T-cell (primary cell): Measurements from ENCODE around the gene NTM. TPM values are rescaled to one million over a fixed set of nuclear protein-coding genes. Genes with fewer than 3 reads are reported as not detected.

ENCODE experiments used
- ATAC-seq, 4 experiments: fragments of 200-7000 bp in 3 of 4; fragments of 150-1000 bp in 1 of 4; cut with Tn5 transposase; replicated peaks in 1 of 4; 1 replicate in 3 of 4; 2 replicates in 1 of 4; pipeline ENCODE4 v1.10.0; 2021; ENCODE audit warnings: moderate library complexity in 3 of 4, mild to moderate bottlenecking in 2 of 4, moderate number of reproducible peaks in 1 of 4
- CTCF ChIA-PET, 2 donors: fragments of 300-600 bp; sonication (Branson Sonifier 250); formaldehyde crosslinking; loops; one replicate each; lab custom pipeline; 2022; ENCODE audit warnings: antibody characterized with exemption in 2 of 2; lab: Charles Lee
- POLR2A ChIA-PET, 2 donors: fragments of 300-600 bp; sonication (Branson Sonifier 250); formaldehyde crosslinking; loops; one replicate each; lab custom pipeline; 2022; ENCODE audit warnings: antibody characterized with exemption in 2 of 2; lab: Charles Lee
- DNase-seq, 35 experiments: peaks; one replicate each; pipeline versions ENCODE4 v3.0.0 to v3.0.0-alpha.2; 2013 to 2023
- H3K27ac ChIP-seq: one replicate; pipeline ENCODE4 v1.5.1; 2013; ENCODE audit warnings: low read length
- H3K27me3 ChIP-seq, 2 experiments: replicated peaks in 1 of 2; 1 replicate in 1 of 2; 2 replicates in 1 of 2; pipeline versions ENCODE4 v1.6.1 to v1.7.0; 2013; ENCODE audit warnings: low read length in 1 of 2, mixed read lengths in 1 of 2; ENCODE audit not compliant: control insufficient read depth in 2 of 2, insufficient read depth in 2 of 2; ENCODE audit errors: extremely low read depth in 1 of 2
- H3K36me3 ChIP-seq, 2 donors: 1 replicate in 1 of 2; 2 replicates in 1 of 2; pipeline versions ENCODE4 v1.6.1 to v1.7.0; 2013; ENCODE audit warnings: low read length in 1 of 2; ENCODE audit not compliant: control insufficient read depth in 2 of 2, insufficient read depth in 1 of 2; ENCODE audit errors: extremely low read depth in 1 of 2
- H3K4me1 ChIP-seq, 2 experiments: 1 replicate in 1 of 2; 2 replicates in 1 of 2; pipeline versions ENCODE4 v1.6.1 to v1.7.0; 2013; ENCODE audit warnings: low read length in 2 of 2, mixed read lengths in 1 of 2; ENCODE audit not compliant: insufficient read depth in 2 of 2, control insufficient read depth in 1 of 2; ENCODE audit errors: extremely low read depth in 1 of 2
- H3K4me3 ChIP-seq, 2 donors: 1 replicate in 1 of 2; 2 replicates in 1 of 2; pipeline versions ENCODE4 v1.5.1 to v1.7.0; 2013; ENCODE audit warnings: mild to moderate bottlenecking in 2 of 2, low read length in 1 of 2, moderate library complexity in 1 of 2; ENCODE audit not compliant: control insufficient read depth in 1 of 2; ENCODE audit errors: extremely low read depth in 1 of 2
- H3K9me3 ChIP-seq: 2 replicates; pipeline ENCODE4 v1.7.0; 2013
- H3K27ac Mint-ChIP-seq, 2 donors: one replicate each; pipeline ENCODE4 v1.8.0; 2020 to 2021; ENCODE audit warnings: mild to moderate bottlenecking in 2 of 2, mixed read lengths in 2 of 2
- H3K27me3 Mint-ChIP-seq, 2 donors: one replicate each; pipeline ENCODE4 v1.8.0; 2021 to 2022; ENCODE audit warnings: mixed read lengths in 2 of 2
- H3K36me3 Mint-ChIP-seq: one replicate; pipeline ENCODE4 v1.8.0; 2021; ENCODE audit warnings: mixed read lengths
- H3K4me1 Mint-ChIP-seq, 3 donors: one replicate each; pipeline ENCODE4 v1.8.0; 2020 to 2022; ENCODE audit warnings: mixed read lengths in 3 of 3, mild to moderate bottlenecking in 1 of 3
- H3K4me3 Mint-ChIP-seq, 3 donors: one replicate each; pipeline ENCODE4 v1.8.0; 2020 to 2022; ENCODE audit warnings: mild to moderate bottlenecking in 3 of 3, mixed read lengths in 3 of 3, moderate library complexity in 3 of 3
- H3K9me3 Mint-ChIP-seq, 3 donors: one replicate each; pipeline ENCODE4 v1.8.0; 2020 to 2022; ENCODE audit warnings: mixed read lengths in 3 of 3
- WGBS: methylation state at CpG from one replicate; pipeline ENCODE4 v1.1.5; 2013; ENCODE audit warnings: missing lambda C conversion rate; ENCODE audit not compliant: insufficient coverage; 5-methylcytosine and 5-hydroxymethylcytosine counted together
- total RNA-seq, 35 experiments: library from RNA in 6 of 35; stranded (reverse) in 6 of 35; fragments of 120-200 nt in 1 of 35; gene quantifications; one replicate each; pipeline versions ENCODE4 v1.2.1 to v1.2.4 and lab custom pipeline; 2013 to 2026

The NTM gene
- total RNA-seq, 5 donors from 2014 or later (not counting 1 experiment from before 2014, with no cell fraction given) = not detected

GRCh38 chr11:131661132-131661531, 290.7 kb downstream of the NTM start:
- peaks cover 0 to 6% of the 10 kb centered on the region in 2 donors for H3K27me3 Mint-ChIP-seq
- DNase-seq (no peak), ATAC-seq (no peak)
- H3K27ac ChIP-seq = no peak overlapping the region
- no peaks in the 10 kb centered on the region for H3K4me1 ChIP-seq
- H3K9me3 Mint-ChIP-seq = no peaks in the 10 kb centered on the region
- POLR2A ChIA-PET = interaction anchor here in 1 of 2 donors (0.5 kb wide), 1 partner anchor 9 kb away, joined by 5 read pairs; no protein-coding TSS in a partner anchor
- no peaks in the 10 kb centered on the region for H3K4me1 Mint-ChIP-seq
- no peaks in the 10 kb centered on the region for H3K36me3 ChIP-seq
- no peaks in the 10 kb centered on the region for H3K9me3 ChIP-seq
- CTCF ChIA-PET = no interaction called here
- H3K27me3 ChIP-seq = no peaks in the 10 kb centered on the region
- H3K36me3 Mint-ChIP-seq = no peaks in the 10 kb centered on the region
- WGBS = 75% methylated on average over 2 of the region's 3 CpGs
- H3K4me3 Mint-ChIP-seq = no peak overlapping the region
- no peak overlapping the region for H3K4me3 ChIP-seq
- H3K27ac Mint-ChIP-seq = no peak overlapping the region

GRCh38 chr11:131662317-131662972, 292.0 kb downstream of the NTM start:
- WGBS = 77% methylated on average over 6 of the region's 13 CpGs
- no peaks in the 10 kb centered on the region for H3K9me3 Mint-ChIP-seq
- Histone ChIP-seq H3K4me1 (no peaks in the 10 kb centered on the region), H3K9me3 (no peaks in the 10 kb centered on the region), H3K4me3 (no peak overlapping the region), H3K27me3 (peaks cover 0 to 5% of the 10 kb centered on the region in 2 experiments), H3K36me3 (no peaks in the 10 kb centered on the region), H3K27ac (no peak overlapping the region)
- no peaks in the 10 kb centered on the region for H3K4me1 Mint-ChIP-seq
- peaks cover 0 to 6% of the 10 kb centered on the region in 2 donors for H3K27me3 Mint-ChIP-seq
- POLR2A ChIA-PET = no interaction called here
- H3K27ac Mint-ChIP-seq = no peak overlapping the region
- H3K36me3 Mint-ChIP-seq = no peaks in the 10 kb centered on the region
- ATAC-seq = no peak
- no peak overlapping the region for H3K4me3 Mint-ChIP-seq
- no peak for DNase-seq
- CTCF ChIA-PET = no interaction called here

GRCh38 chr11:131662993-131663392, 292.6 kb downstream of the NTM start:
- H3K4me3 Mint-ChIP-seq = no peak overlapping the region
- Histone ChIP-seq H3K27me3 (peaks cover 0 to 5% of the 10 kb centered on the region in 2 experiments), H3K27ac (no peak overlapping the region), H3K9me3 (no peaks in the 10 kb centered on the region), H3K4me1 (no peaks in the 10 kb centered on the region), H3K36me3 (no peaks in the 10 kb centered on the region), H3K4me3 (no peak overlapping the region)
- CTCF ChIA-PET = no interaction called here
- H3K4me1 Mint-ChIP-seq = no peaks in the 10 kb centered on the region
- ATAC-seq (no peak), DNase-seq (no peak)
- POLR2A ChIA-PET = no interaction called here
- no peaks in the 10 kb centered on the region for H3K9me3 Mint-ChIP-seq
- H3K36me3 Mint-ChIP-seq = no peaks in the 10 kb centered on the region
- no peak overlapping the region for H3K27ac Mint-ChIP-seq
- H3K27me3 Mint-ChIP-seq = peaks cover 0 to 6% of the 10 kb centered on the region in 2 donors
- 79% methylated on average over 9 of the region's 9 CpGs for WGBS

- WGBS = 70% methylated on average over 7 of the region's 10 CpGs
- CTCF ChIA-PET = no interaction called here
- H3K27me3 Mint-ChIP-seq = peaks cover 0 to 6% of the 10 kb centered on the region in 2 donors
Observed at GRCh38 chr11:131663405-131664200, 293.2 kb downstream of the NTM start.

GRCh38 chr11:131664293-131664692, 293.9 kb downstream of the NTM start:
- Histone ChIP-seq H3K4me1 (no peaks in the 10 kb centered on the region), H3K27me3 (peaks cover 0 to 5% of the 10 kb centered on the region in 2 experiments), H3K9me3 (no peaks in the 10 kb centered on the region), H3K36me3 (no peaks in the 10 kb centered on the region), H3K4me3 (no peak overlapping the region), H3K27ac (no peak overlapping the region)
- Mint-ChIP-seq H3K36me3 (no peaks in the 10 kb centered on the region), H3K9me3 (no peaks in the 10 kb centered on the region), H3K27ac (no peak overlapping the region), H3K4me3 (no peak overlapping the region), H3K27me3 (peaks cover 0 to 6% of the 10 kb centered on the region in 2 donors), H3K4me1 (peaks cover 1 to 3% (median 3%) of the 10 kb centered on the region in 3 donors)
- ATAC-seq (no peak), DNase-seq (no peak)
- CTCF ChIA-PET = no interaction called here
- POLR2A ChIA-PET = no interaction called here
- WGBS = no CpG with 5 or more reads among the region's 6 CpGs

More at GRCh38 chr11:131663405-131664200, 293.2 kb downstream of the NTM start:
- H3K9me3 Mint-ChIP-seq = no peaks in the 10 kb centered on the region
- Histone ChIP-seq H3K27me3 (peaks cover 0 to 5% of the 10 kb centered on the region in 2 experiments), H3K4me3 (no peak overlapping the region), H3K36me3 (no peaks in the 10 kb centered on the region), H3K4me1 (no peaks in the 10 kb centered on the region), H3K27ac (no peak overlapping the region), H3K9me3 (no peaks in the 10 kb centered on the region)
- POLR2A ChIA-PET = no interaction called here
- ATAC-seq (no peak), DNase-seq (no peak)
- no peaks in the 10 kb centered on the region for H3K4me1 Mint-ChIP-seq
- H3K27ac Mint-ChIP-seq = no peak overlapping the region
- H3K36me3 Mint-ChIP-seq = no peaks in the 10 kb centered on the region
- no peak overlapping the region for H3K4me3 Mint-ChIP-seq

GRCh38 chr11:131664816-131665215, 294.4 kb downstream of the NTM start:
- H3K27me3 ChIP-seq = peaks cover 0 to 5% of the 10 kb centered on the region in 2 experiments
- Mint-ChIP-seq H3K27ac (no peak overlapping the region), H3K4me1 (peaks cover 3 to 4% (median 3%) of the 10 kb centered on the region in 3 donors), H3K27me3 (peaks cover 0 to 1% of the 10 kb centered on the region in 2 donors), H3K4me3 (no peak overlapping the region), H3K9me3 (no peaks in the 10 kb centered on the region), H3K36me3 (no peaks in the 10 kb centered on the region)
- no peak overlapping the region for H3K4me3 ChIP-seq
- ChIA-PET CTCF (interaction anchor here in 1 of 2 donors (0.7 kb wide), 1 partner anchor 77 kb away, joined by 11 read pairs; no protein-coding TSS in a partner anchor), POLR2A (no interaction called here)
- ATAC-seq = no peak
- no peaks in the 10 kb centered on the region for H3K4me1 ChIP-seq
- H3K27ac ChIP-seq = no peak overlapping the region
- DNase-seq = no peak
- no peaks in the 10 kb centered on the region for H3K9me3 ChIP-seq
- no peaks in the 10 kb centered on the region for H3K36me3 ChIP-seq
- WGBS = 84% methylated on average over 7 of the region's 11 CpGs
